Neural progenitor cell (in vitro differentiated cells): Measurements from ENCODE around the gene MED27. TPM values are rescaled to one million over a fixed set of nuclear protein-coding genes. Genes with fewer than 3 reads are reported as not detected.

ENCODE experiments used
- DNase-seq: peaks from one replicate; pipeline ENCODE4 v3.0.0-alpha.2; 2016; ENCODE audit warnings: low spot score
- H2AFZ ChIP-seq: fragments of 200-600 bp; sonication (generic); replicated peaks from 2 replicates; pipeline ENCODE4 v1.6.1; 2016; ENCODE audit warnings: antibody characterized with exemption
- H3F3A ChIP-seq: fragments of 200-600 bp; sonication (generic); 2 replicates; pipeline ENCODE4 v1.6.1; 2016; ENCODE audit warnings: antibody characterized with exemption, low read depth
- H3K27ac ChIP-seq: fragments of 200-600 bp; sonication (generic); 2 replicates; pipeline ENCODE4 v1.5.1; 2016; ENCODE audit warnings: mild to moderate bottlenecking
- H3K27me3 ChIP-seq: fragments of 200-600 bp; sonication (generic); 2 replicates; pipeline ENCODE4 v1.6.1; 2016; ENCODE audit warnings: mild to moderate bottlenecking, moderate library complexity
- H3K36me3 ChIP-seq: fragments of 200-600 bp; sonication (generic); 2 replicates; pipeline ENCODE4 v1.5.1; 2016
- H3K4me1 ChIP-seq: fragments of 200-600 bp; sonication (generic); 2 replicates; pipeline ENCODE4 v1.6.1; 2016; ENCODE audit warnings: mixed run types
- H3K4me2 ChIP-seq: fragments of 200-600 bp; sonication (generic); 2 replicates; pipeline ENCODE4 v1.6.1; 2016
- H3K4me3 ChIP-seq: fragments of 200-600 bp; sonication (generic); 2 replicates; pipeline ENCODE4 v1.5.1; 2016
- H3K79me2 ChIP-seq: fragments of 200-600 bp; sonication (generic); 2 replicates; pipeline ENCODE4 v1.6.1; 2016; ENCODE audit warnings: low read depth
- H3K9ac ChIP-seq: fragments of 200-600 bp; sonication (generic); 2 replicates; pipeline ENCODE4 v1.6.1; 2016
- H3K9me3 ChIP-seq: fragments of 200-600 bp; sonication (generic); 2 replicates; pipeline ENCODE4 v1.5.1; 2016; ENCODE audit warnings: low read depth
- H4K20me1 ChIP-seq: fragments of 200-600 bp; sonication (generic); 2 replicates; pipeline ENCODE4 v1.6.1; 2016; ENCODE audit warnings: low read depth
- H3K27ac Mint-ChIP-seq: 3 replicates; pipeline ENCODE4 v1.8.0; 2021; ENCODE audit warnings: mixed read lengths
- H3K27me3 Mint-ChIP-seq: 2 replicates; pipeline ENCODE4 v1.8.0; 2022; ENCODE audit warnings: low read depth, mild to moderate bottlenecking, inconsistent platforms, moderate library complexity, mixed read lengths; ENCODE audit not compliant: insufficient read depth
- H3K36me3 Mint-ChIP-seq: 3 replicates; pipeline ENCODE4 v1.8.0; 2021; ENCODE audit warnings: mixed read lengths
- H3K4me1 Mint-ChIP-seq: 3 replicates; pipeline ENCODE4 v1.8.0; 2021; ENCODE audit warnings: mixed read lengths
- H3K4me3 Mint-ChIP-seq: 3 replicates; pipeline ENCODE4 v1.8.0; 2021; ENCODE audit warnings: mild to moderate bottlenecking, moderate library complexity, mixed read lengths
- H3K9me3 Mint-ChIP-seq: 3 replicates; pipeline ENCODE4 v1.8.0; 2020; ENCODE audit warnings: mixed read lengths
- EZH2 ChIP-seq: fragments of 200-600 bp; sonication (generic); IDR thresholded peaks from 2 replicates; pipeline ENCODE4 v1.6.1; 2017; ENCODE audit warnings: antibody characterized with exemption, mild to moderate bottlenecking, moderate library complexity
- EZH2phosphoT487 ChIP-seq: fragments of 200-600 bp; sonication (generic); IDR thresholded peaks from 2 replicates; pipeline ENCODE4 v1.6.1; 2017; ENCODE audit warnings: antibody characterized with exemption
- total RNA-seq: library from RNA; depleted of rRNA; stranded (reverse); fragments of >200 nt; gene quantifications from 2 replicates; pipeline ENCODE4 v1.2.3, GENCODE V29; 2015; ENCODE audit warnings: low replicate concordance
- TF ChIP-seq, protein P1 (sequence below): fragments of 200-600 bp; sonication (generic); IDR thresholded peaks from 2 replicates; pipeline ENCODE4 v1.5.1; 2017; ENCODE audit warnings: antibody characterized with exemption, mild to moderate bottlenecking

Gene MED27
- total RNA-seq, 1 donor from 2014 or later = 15.1 TPM

DNA sequence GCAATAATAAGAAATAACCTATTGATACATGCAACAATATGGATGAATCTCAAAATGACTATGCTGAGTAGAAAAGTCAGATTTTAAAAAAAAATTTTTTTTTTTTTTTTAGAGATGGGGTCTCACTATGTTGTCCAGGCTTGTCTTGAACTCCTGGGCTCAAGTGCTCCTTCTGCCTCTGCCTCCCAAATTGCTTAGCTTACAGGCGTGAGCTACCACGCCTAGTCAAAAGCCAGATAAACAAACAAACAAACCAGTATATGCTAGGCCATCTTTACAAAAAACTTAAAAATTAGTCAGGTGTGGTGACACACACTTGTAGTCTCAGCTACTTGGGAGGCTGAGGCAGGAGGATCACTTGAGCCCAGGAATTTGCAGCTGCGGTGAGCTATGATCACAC, 79.0 kb downstream of the MED27 start:
- Mint-ChIP-seq H3K4me3 (no peak overlapping the region), H3K27me3 (no peaks in the 10 kb centered on the region), H3K36me3 (peaks cover 14% of the 10 kb centered on the region), H3K9me3 (no peaks in the 10 kb centered on the region), H3K27ac (no peak overlapping the region), H3K4me1 (peaks cover 28% of the 10 kb centered on the region)
- H3K27me3 ChIP-seq = no peaks in the 10 kb centered on the region
- H3K27ac ChIP-seq = no peak overlapping the region
- no peaks in the 10 kb centered on the region for H3K79me2 ChIP-seq
- H2AFZ ChIP-seq = no peak overlapping the region
- H3K4me2 ChIP-seq = no peak overlapping the region
- H4K20me1 ChIP-seq = peaks cover 17% of the 10 kb centered on the region
- no peak overlapping the region for H3K4me3 ChIP-seq
- H3F3A ChIP-seq = peaks cover 6% of the 10 kb centered on the region
- H3K36me3 ChIP-seq = no peaks in the 10 kb centered on the region
- no peak overlapping the region for H3K9ac ChIP-seq
- no peak for DNase-seq
- no peaks in the 10 kb centered on the region for H3K4me1 ChIP-seq
- H3K9me3 ChIP-seq = no peaks in the 10 kb centered on the region
- no peak for TF ChIP-seq EZH2
- no peak for TF ChIP-seq EZH2phosphoT487
- TF ChIP-seq, protein P1, sequence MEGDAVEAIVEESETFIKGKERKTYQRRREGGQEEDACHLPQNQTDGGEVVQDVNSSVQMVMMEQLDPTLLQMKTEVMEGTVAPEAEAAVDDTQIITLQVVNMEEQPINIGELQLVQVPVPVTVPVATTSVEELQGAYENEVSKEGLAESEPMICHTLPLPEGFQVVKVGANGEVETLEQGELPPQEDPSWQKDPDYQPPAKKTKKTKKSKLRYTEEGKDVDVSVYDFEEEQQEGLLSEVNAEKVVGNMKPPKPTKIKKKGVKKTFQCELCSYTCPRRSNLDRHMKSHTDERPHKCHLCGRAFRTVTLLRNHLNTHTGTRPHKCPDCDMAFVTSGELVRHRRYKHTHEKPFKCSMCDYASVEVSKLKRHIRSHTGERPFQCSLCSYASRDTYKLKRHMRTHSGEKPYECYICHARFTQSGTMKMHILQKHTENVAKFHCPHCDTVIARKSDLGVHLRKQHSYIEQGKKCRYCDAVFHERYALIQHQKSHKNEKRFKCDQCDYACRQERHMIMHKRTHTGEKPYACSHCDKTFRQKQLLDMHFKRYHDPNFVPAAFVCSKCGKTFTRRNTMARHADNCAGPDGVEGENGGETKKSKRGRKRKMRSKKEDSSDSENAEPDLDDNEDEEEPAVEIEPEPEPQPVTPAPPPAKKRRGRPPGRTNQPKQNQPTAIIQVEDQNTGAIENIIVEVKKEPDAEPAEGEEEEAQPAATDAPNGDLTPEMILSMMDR = no peak

DNA sequence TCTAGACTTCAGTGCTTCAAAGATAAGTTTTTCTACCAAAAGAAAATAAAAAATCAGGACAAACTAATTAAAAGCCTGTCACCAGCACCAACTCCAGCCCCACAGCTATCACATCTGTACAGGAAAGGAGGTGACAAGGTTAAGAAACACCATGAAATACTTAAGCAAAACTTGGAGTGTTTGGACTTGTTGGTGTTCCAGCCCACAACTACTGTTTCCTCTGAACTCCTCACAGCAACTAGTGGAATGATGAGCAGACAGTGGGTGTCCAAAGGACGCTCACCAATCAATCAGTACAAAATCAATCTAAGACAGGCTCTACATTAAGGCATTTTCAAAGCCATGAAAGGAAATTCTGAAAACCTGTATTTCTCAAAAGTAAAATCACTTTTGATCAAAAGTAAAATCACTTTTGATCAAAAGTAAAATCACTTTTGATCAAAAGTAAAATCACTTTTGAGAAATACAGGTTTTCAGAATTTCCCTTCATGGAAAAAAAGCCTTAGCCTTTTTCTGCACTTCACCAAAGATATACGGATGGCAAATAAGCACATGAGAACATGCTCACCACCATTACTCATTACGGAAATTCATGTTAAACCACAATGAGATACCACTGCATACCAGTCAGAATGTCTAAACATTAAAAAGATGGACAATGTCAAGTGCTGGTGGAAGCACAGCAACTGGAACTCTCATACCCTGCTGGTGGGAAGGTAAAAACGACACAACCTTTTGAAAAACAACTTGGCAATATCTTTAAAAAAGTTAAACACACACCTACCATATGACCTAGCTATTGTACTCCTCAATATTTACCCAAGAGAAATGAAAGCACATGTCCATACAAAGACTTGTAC, 79.7 kb downstream of the MED27 start:
- no peaks in the 10 kb centered on the region for H3K9me3 ChIP-seq
- Mint-ChIP-seq H3K4me3 (no peak overlapping the region), H3K9me3 (no peaks in the 10 kb centered on the region), H3K4me1 (peaks cover 27% of the 10 kb centered on the region), H3K27ac (no peak overlapping the region), H3K27me3 (no peaks in the 10 kb centered on the region), H3K36me3 (peaks cover 14% of the 10 kb centered on the region)
- no peak overlapping the region for H3K27ac ChIP-seq
- no peaks in the 10 kb centered on the region for H3K4me1 ChIP-seq
- no peaks in the 10 kb centered on the region for H3K27me3 ChIP-seq
- peaks cover 6% of the 10 kb centered on the region for H3F3A ChIP-seq
- H3K4me3 ChIP-seq = no peak overlapping the region
- H3K79me2 ChIP-seq = no peaks in the 10 kb centered on the region
- H3K4me2 ChIP-seq = no peak overlapping the region
- H3K36me3 ChIP-seq = no peaks in the 10 kb centered on the region
- no peak overlapping the region for H2AFZ ChIP-seq
- TF ChIP-seq, protein P1 = no peak
- TF ChIP-seq EZH2 = no peak
- no peak for TF ChIP-seq EZH2phosphoT487
- H3K9ac ChIP-seq = no peak overlapping the region
- DNase-seq = no peak
- H4K20me1 ChIP-seq = peaks cover 17% of the 10 kb centered on the region

DNA sequence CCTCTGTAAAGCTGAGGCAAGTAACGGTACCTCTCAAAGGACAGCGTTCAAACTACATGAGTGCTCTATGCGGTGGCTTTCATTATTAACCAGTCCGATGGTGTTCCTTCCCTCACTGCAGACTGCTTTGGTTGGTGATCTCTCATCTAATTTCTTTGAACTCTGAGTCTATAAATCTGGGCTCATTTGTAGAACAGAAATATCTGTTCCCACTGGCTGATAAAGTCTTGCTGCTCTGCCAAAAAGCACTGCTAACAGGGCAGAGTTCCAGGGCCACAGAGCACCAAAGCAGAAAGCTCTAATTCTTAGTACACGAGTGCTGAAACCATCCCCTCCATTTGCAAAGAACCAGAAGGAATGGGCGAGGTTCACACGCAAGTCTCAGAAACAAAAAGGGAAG, 81.9 kb downstream of the MED27 start:
- Histone ChIP-seq H3K4me2 (no peak overlapping the region), H3K4me3 (no peak overlapping the region), H3K27ac (no peak overlapping the region), H3K9me3 (no peaks in the 10 kb centered on the region), H4K20me1 (peaks cover 15% of the 10 kb centered on the region), H3K27me3 (no peaks in the 10 kb centered on the region), H3K9ac (no peak overlapping the region), H3F3A (peaks cover 6% of the 10 kb centered on the region), H3K79me2 (no peaks in the 10 kb centered on the region), H3K36me3 (no peaks in the 10 kb centered on the region), H3K4me1 (no peaks in the 10 kb centered on the region), H2AFZ (no peak overlapping the region)
- Mint-ChIP-seq H3K27me3 (no peaks in the 10 kb centered on the region), H3K4me1 (peaks cover 11% of the 10 kb centered on the region), H3K27ac (no peak overlapping the region), H3K4me3 (no peak overlapping the region), H3K36me3 (peaks cover 14% of the 10 kb centered on the region), H3K9me3 (no peaks in the 10 kb centered on the region)
- TF ChIP-seq EZH2 = no peak
- TF ChIP-seq, protein P1 = no peak
- TF ChIP-seq EZH2phosphoT487 = no peak
- DNase-seq = no peak
